Measurements from ENCODE around the gene FNDC3A. TPM values are rescaled to one million over a fixed set of nuclear protein-coding genes. Genes with fewer than 3 reads are reported as not detected.

Gene FNDC3A
- total RNA-seq, 1 experiment from 2014 or later, result 49.3 TPM

- DNase-seq (ENCODE audit: low spot score), result no peak
- intact Hi-C loops (cut with micrococcal nuclease; ENCODE audit: unreplicated experiment), result no loop called here
- no peaks in the 10 kb centered on the region for H3K27me3 ChIP-seq (replicated peaks; ENCODE audit: insufficient read depth, low read depth, low read length, poor library complexity)
Observed at GRCh38 chr13:48954081-48954480, 21.6 kb upstream of the FNDC3A start.

GRCh38 chr13:48955536-48955935 is 20.2 kb upstream of the FNDC3A start:
- no peak for DNase-seq (ENCODE audit: low spot score)
- no peaks in the 10 kb centered on the region for H3K27me3 ChIP-seq (replicated peaks; ENCODE audit: insufficient read depth, low read depth, low read length, poor library complexity)
- ChIA-PET CTCF (no interaction called here), POLR2A (ENCODE audit: low non-redundant PET) (no interaction called here)
- intact Hi-C loops (cut with micrococcal nuclease; ENCODE audit: unreplicated experiment), result no loop called here
- no peaks in the 10 kb centered on the region for H3K4me1 ChIP-seq (ENCODE audit: insufficient read depth, low read length, poor library complexity, severe bottlenecking)
- H3K36me3 ChIP-seq (ENCODE audit: insufficient read depth, low read length, poor library complexity, severe bottlenecking), result no peaks in the 10 kb centered on the region
- H3K27ac ChIP-seq (ENCODE audit: low read depth, low read length, poor library complexity, severe bottlenecking), result no peak overlapping the region
- no peak for TF ChIP-seq CTCF (conservative IDR thresholded peaks at IDR 0.05; ENCODE audit: low read depth, low read length)
- no TSS peak for BruUV-seq (replicated peaks)
- no peak overlapping the region for H3K4me3 ChIP-seq (ENCODE audit: low read depth, low read length, poor library complexity, severe bottlenecking)
- no peaks in the 10 kb centered on the region for H3K9me3 ChIP-seq (ENCODE audit: low read depth, low read length, poor library complexity, severe bottlenecking)

More at GRCh38 chr13:48954081-48954480, 21.6 kb upstream of the FNDC3A start:
- no peaks in the 10 kb centered on the region for H3K4me1 ChIP-seq (ENCODE audit: insufficient read depth, low read length, poor library complexity, severe bottlenecking)
- ChIA-PET CTCF (no interaction called here), POLR2A (ENCODE audit: low non-redundant PET) (no interaction called here)
- H3K4me3 ChIP-seq (ENCODE audit: low read depth, low read length, poor library complexity, severe bottlenecking), result no peak overlapping the region
- H3K27ac ChIP-seq (ENCODE audit: low read depth, low read length, poor library complexity, severe bottlenecking), result no peak overlapping the region
- no peaks in the 10 kb centered on the region for H3K36me3 ChIP-seq (ENCODE audit: insufficient read depth, low read length, poor library complexity, severe bottlenecking)
- H3K9me3 ChIP-seq (ENCODE audit: low read depth, low read length, poor library complexity, severe bottlenecking), result no peaks in the 10 kb centered on the region
- no TSS peak for BruUV-seq (replicated peaks)
- no peak for TF ChIP-seq EZH2 (IDR thresholded peaks at IDR 0.05; ENCODE audit: borderline replicate concordance, low read depth, low read length, poor library complexity, severe bottlenecking)
- no peak for TF ChIP-seq CTCF (conservative IDR thresholded peaks at IDR 0.05; ENCODE audit: low read depth, low read length)

DNA sequence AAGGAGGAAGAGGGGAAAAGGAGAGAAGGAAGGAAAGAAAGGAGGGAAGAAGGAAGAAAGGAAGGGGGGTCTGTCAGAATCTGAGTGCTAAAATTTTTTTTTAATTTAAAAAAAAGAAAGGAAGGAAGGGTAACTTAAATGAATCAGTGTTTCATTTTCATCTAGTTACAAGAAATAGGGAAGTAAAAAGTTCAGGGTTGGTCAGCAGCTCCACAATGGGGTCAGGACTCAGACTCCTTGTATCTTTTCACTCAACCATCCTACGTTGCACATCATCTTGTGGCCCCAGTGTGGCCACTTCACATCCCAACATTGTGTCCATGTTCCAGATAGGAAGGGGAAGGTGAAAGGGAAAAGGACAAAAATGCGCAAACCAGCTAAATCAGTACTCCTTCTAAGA is 14.3 kb upstream of the FNDC3A start:
- H3K27ac ChIP-seq (ENCODE audit: low read depth, low read length, poor library complexity, severe bottlenecking), result no peak overlapping the region
- H3K36me3 ChIP-seq (ENCODE audit: insufficient read depth, low read length, poor library complexity, severe bottlenecking), result no peaks in the 10 kb centered on the region
- TF ChIP-seq EZH2 (IDR thresholded peaks at IDR 0.05; ENCODE audit: borderline replicate concordance, low read depth, low read length, poor library complexity, severe bottlenecking) (no peak), CTCF (conservative IDR thresholded peaks at IDR 0.05; ENCODE audit: low read depth, low read length) (no peak)
- no peaks in the 10 kb centered on the region for H3K4me1 ChIP-seq (ENCODE audit: insufficient read depth, low read length, poor library complexity, severe bottlenecking)
- H3K9me3 ChIP-seq (ENCODE audit: low read depth, low read length, poor library complexity, severe bottlenecking), result no peaks in the 10 kb centered on the region
- no peaks in the 10 kb centered on the region for H3K27me3 ChIP-seq (replicated peaks; ENCODE audit: insufficient read depth, low read depth, low read length, poor library complexity)
- no TSS peak for BruUV-seq (replicated peaks)
- no peak overlapping the region for H3K4me3 ChIP-seq (ENCODE audit: low read depth, low read length, poor library complexity, severe bottlenecking)
- intact Hi-C loops (cut with micrococcal nuclease; ENCODE audit: unreplicated experiment), result no loop called here
- no peak for DNase-seq (ENCODE audit: low spot score)
- ChIA-PET POLR2A (ENCODE audit: low non-redundant PET) (no interaction called here), CTCF (no interaction called here)
